ENCODE measurements around the gene ELL2. TPM values are rescaled to one million over a fixed set of nuclear protein-coding genes. Genes with fewer than 3 reads are reported as not detected.

The ELL2 gene
- total RNA-seq, 1 donor from 2014 or later = 33.1 TPM

- DNase-seq (ENCODE audit: low read depth) = no peak
Measured at GRCh38 chr5:95983509-95983908, 21.9 kb upstream of the ELL2 start.

GRCh38 chr5:95983080-95983479, 21.4 kb upstream of the ELL2 start:
- no peak for DNase-seq (ENCODE audit: low read depth)

GRCh38 chr5:95976606-95977005, 15.0 kb upstream of the ELL2 start:
- no peak for DNase-seq (ENCODE audit: low read depth)

- no peak for DNase-seq (ENCODE audit: low read depth)
Measured at GRCh38 chr5:95975703-95976102, 14.1 kb upstream of the ELL2 start.

- DNase-seq (ENCODE audit: low read depth) = peak; percentile 81
Measured at GRCh38 chr5:95973793-95974325, 12.2 kb upstream of the ELL2 start.

GRCh38 chr5:95972196-95972595, 10.5 kb upstream of the ELL2 start:
- no peak for DNase-seq (ENCODE audit: low read depth)

GRCh38 chr5:95970359-95970704, 8.7 kb upstream of the ELL2 start:
- no peak for DNase-seq (ENCODE audit: low read depth)

- no peak for DNase-seq (ENCODE audit: low read depth)
Measured at GRCh38 chr5:95969651-95970358, 8.2 kb upstream of the ELL2 start.

- no peak for DNase-seq (ENCODE audit: low read depth)
Measured at GRCh38 chr5:95969055-95969454, 7.4 kb upstream of the ELL2 start.

- no peak for DNase-seq (ENCODE audit: low read depth)
Measured at GRCh38 chr5:95967236-95967635, 5.6 kb upstream of the ELL2 start.

GRCh38 chr5:95966005-95966404, 4.4 kb upstream of the ELL2 start:
- DNase-seq (ENCODE audit: low read depth) = no peak

GRCh38 chr5:95963650-95964410, 2.2 kb upstream of the ELL2 start:
- DNase-seq (ENCODE audit: low read depth) = no peak

- DNase-seq (ENCODE audit: low read depth) = no peak
Measured at GRCh38 chr5:95962785-95963184, 1.1 kb upstream of the ELL2 start.

GRCh38 chr5:95962475-95962773, 773 bp upstream of the ELL2 start:
- DNase-seq (ENCODE audit: low read depth) = no peak

- peak; percentile 89 for DNase-seq (ENCODE audit: low read depth)
Measured at GRCh38 chr5:95960667-95961616, 709 bp downstream of the ELL2 start.

- peak; percentile 60 for DNase-seq (ENCODE audit: low read depth)
Measured at GRCh38 chr5:95959888-95960666, 1.6 kb downstream of the ELL2 start.

- no peak for DNase-seq (ENCODE audit: low read depth)
Measured at GRCh38 chr5:95959051-95959887, 2.4 kb downstream of the ELL2 start.

- no peak for DNase-seq (ENCODE audit: low read depth)
Measured at GRCh38 chr5:95958310-95959014, 3.2 kb downstream of the ELL2 start.

GRCh38 chr5:95957561-95958203, 4.0 kb downstream of the ELL2 start:
- no peak for DNase-seq (ENCODE audit: low read depth)

Measured in myocyte (in vitro differentiated cells).